ENCODE data around the gene FAAP20. TPM values are rescaled to one million over a fixed set of nuclear protein-coding genes. Genes with fewer than 3 reads are reported as not detected.

Gene FAAP20
- total and polyA plus RNA-seq, 2 donors (not counting 3 experiments of a cell fraction or from before 2014, with no cell fraction given) = 31.5 to 62.6 TPM

- dilution Hi-C loops (cut with MboI; ENCODE audit: extremely low pct_ligation_motif_present, low sequenced_read_pairs) = no loop called here
- BruUV-seq (replicated peaks) = no TSS peak
- Histone ChIP-seq H3K9ac (replicated peaks; ENCODE audit: extremely low read depth, insufficient read depth, low read length) (no peak overlapping the region), H3K79me2 (ENCODE audit: control insufficient read depth, insufficient read depth, low read length) (peaks cover 98% of the 10 kb centered on the region), H3K27me3 (ENCODE audit: control insufficient read depth in 2 of 2, insufficient read depth in 2 of 2, low read length in 2 of 2) (no peaks in the 10 kb centered on the region), H3K9me3 (replicated peaks; ENCODE audit: control insufficient read depth, insufficient read depth, low read length) (no peaks in the 10 kb centered on the region), H2AFZ (ENCODE audit: low read depth, low read length) (no peak overlapping the region), H3K27ac (ENCODE audit: insufficient read depth, low read depth, low read length) (no peak overlapping the region), H3K4me2 (ENCODE audit: insufficient read depth, low read length) (no peak overlapping the region), H4K20me1 (replicated peaks; ENCODE audit: control insufficient read depth, extremely low read depth, insufficient read depth, low read length) (no peaks in the 10 kb centered on the region), H3K4me3 (replicated peaks in 1 of 3; ENCODE audit: insufficient read depth in 1 of 3, low read depth in 1 of 3, low read length in 3 of 3) (no peak overlapping the region), H3K4me1 (ENCODE audit: control insufficient read depth, extremely low read depth, insufficient read depth, low read length) (peaks cover 24% of the 10 kb centered on the region), H3K9me1 (replicated peaks; ENCODE audit: control insufficient read depth, extremely low read depth, insufficient read depth, low read length) (no peaks in the 10 kb centered on the region), H3K36me3 (ENCODE audit: control insufficient read depth in 2 of 2, extremely low read depth in 1 of 2, insufficient read depth in 2 of 2, low read length in 2 of 2) (peaks cover 0 to 10% of the 10 kb centered on the region in 2 experiments)
- FAIRE-seq (peak; percentile 4), DNase-seq (ENCODE audit: low read depth, low spot score) (no peak)
- intact Hi-C loops (cut with micrococcal nuclease) = no loop called here
- ChIA-PET POLR2A (no interaction called here), CTCF (interaction anchor here (0.6 to 1.2 kb wide), 3 partner anchors 43 to 144 kb away, joined by 3 to 7 read pairs (median 3); partner anchors contain the start of gene FAAP20)
- TF ChIP-seq, protein P1, sequence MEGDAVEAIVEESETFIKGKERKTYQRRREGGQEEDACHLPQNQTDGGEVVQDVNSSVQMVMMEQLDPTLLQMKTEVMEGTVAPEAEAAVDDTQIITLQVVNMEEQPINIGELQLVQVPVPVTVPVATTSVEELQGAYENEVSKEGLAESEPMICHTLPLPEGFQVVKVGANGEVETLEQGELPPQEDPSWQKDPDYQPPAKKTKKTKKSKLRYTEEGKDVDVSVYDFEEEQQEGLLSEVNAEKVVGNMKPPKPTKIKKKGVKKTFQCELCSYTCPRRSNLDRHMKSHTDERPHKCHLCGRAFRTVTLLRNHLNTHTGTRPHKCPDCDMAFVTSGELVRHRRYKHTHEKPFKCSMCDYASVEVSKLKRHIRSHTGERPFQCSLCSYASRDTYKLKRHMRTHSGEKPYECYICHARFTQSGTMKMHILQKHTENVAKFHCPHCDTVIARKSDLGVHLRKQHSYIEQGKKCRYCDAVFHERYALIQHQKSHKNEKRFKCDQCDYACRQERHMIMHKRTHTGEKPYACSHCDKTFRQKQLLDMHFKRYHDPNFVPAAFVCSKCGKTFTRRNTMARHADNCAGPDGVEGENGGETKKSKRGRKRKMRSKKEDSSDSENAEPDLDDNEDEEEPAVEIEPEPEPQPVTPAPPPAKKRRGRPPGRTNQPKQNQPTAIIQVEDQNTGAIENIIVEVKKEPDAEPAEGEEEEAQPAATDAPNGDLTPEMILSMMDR (IDR thresholded peaks at IDR 0.05; ENCODE audit: extremely low read depth in 1 of 2, insufficient read depth in 1 of 2, low read depth in 1 of 2, low read length in 2 of 2) = peak; percentile 13 to 30
- TF ChIP-seq MYC (IDR thresholded peaks at IDR 0.05; ENCODE audit: low read depth, low read length) (no peak), POLR2A (IDR thresholded peaks at IDR 0.05; ENCODE audit: low read depth, low read length) (no peak)
Measured at GRCh38 chr1:2237773-2238172, 43.2 kb upstream of the FAAP20 start.

- no peak overlapping the region for H3K4me3 ChIP-seq (replicated peaks in 1 of 3; ENCODE audit: insufficient read depth in 1 of 3, low read depth in 1 of 3, low read length in 3 of 3)
- no peaks in the 10 kb centered on the region for H4K20me1 ChIP-seq (replicated peaks; ENCODE audit: control insufficient read depth, extremely low read depth, insufficient read depth, low read length)
- H3K36me3 ChIP-seq (ENCODE audit: control insufficient read depth in 2 of 2, extremely low read depth in 1 of 2, insufficient read depth in 2 of 2, low read length in 2 of 2) = peaks cover 0 to 10% of the 10 kb centered on the region in 2 experiments
- ChIA-PET CTCF (interaction anchor here (0.6 to 1.4 kb wide), 4 partner anchors 42 to 145 kb away, joined by 3 to 7 read pairs (median 3); partner anchors contain the start of gene FAAP20), POLR2A (no interaction called here)
- H2AFZ ChIP-seq (ENCODE audit: low read depth, low read length) = no peak overlapping the region
- H3K4me2 ChIP-seq (ENCODE audit: insufficient read depth, low read length) = no peak overlapping the region
- intact Hi-C loops (cut with micrococcal nuclease) (loop anchor here (1.0 kb wide), 1 partner anchor 9 kb away; no protein-coding TSS in a partner anchor), dilution Hi-C loops (cut with MboI; ENCODE audit: extremely low pct_ligation_motif_present, low sequenced_read_pairs) (no loop called here)
- H3K9me3 ChIP-seq (replicated peaks; ENCODE audit: control insufficient read depth, insufficient read depth, low read length) = no peaks in the 10 kb centered on the region
- H3K4me1 ChIP-seq (ENCODE audit: control insufficient read depth, extremely low read depth, insufficient read depth, low read length) = peaks cover 31% of the 10 kb centered on the region
- no peak overlapping the region for H3K9ac ChIP-seq (replicated peaks; ENCODE audit: extremely low read depth, insufficient read depth, low read length)
- H3K27ac ChIP-seq (ENCODE audit: insufficient read depth, low read depth, low read length) = no peak overlapping the region
- H3K79me2 ChIP-seq (ENCODE audit: control insufficient read depth, insufficient read depth, low read length) = peaks cover 98% of the 10 kb centered on the region
- H3K27me3 ChIP-seq (ENCODE audit: control insufficient read depth in 2 of 2, insufficient read depth in 2 of 2, low read length in 2 of 2) = no peaks in the 10 kb centered on the region
- FAIRE-seq = no peak
- no peak for TF ChIP-seq JUN (IDR thresholded peaks at IDR 0.05; ENCODE audit: borderline replicate concordance, insufficient read depth, insufficient read length, low read depth)
- TF ChIP-seq GATA2 (IDR thresholded peaks at IDR 0.05; ENCODE audit: insufficient read depth, insufficient read length, low read depth, low read length) = no peak
- no peak for TF ChIP-seq MYC (IDR thresholded peaks at IDR 0.05; ENCODE audit: low read depth, low read length)
- TF ChIP-seq, protein P2, sequence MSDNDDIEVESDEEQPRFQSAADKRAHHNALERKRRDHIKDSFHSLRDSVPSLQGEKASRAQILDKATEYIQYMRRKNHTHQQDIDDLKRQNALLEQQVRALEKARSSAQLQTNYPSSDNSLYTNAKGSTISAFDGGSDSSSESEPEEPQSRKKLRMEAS (IDR thresholded peaks at IDR 0.05; ENCODE audit: insufficient read depth, insufficient read length) = no peak
- no peak for TF ChIP-seq POLR2AphosphoS5 (IDR thresholded peaks at IDR 0.05; ENCODE audit: insufficient read depth, low read depth, low read length)
- TF ChIP-seq POLR2A (IDR thresholded peaks at IDR 0.05; ENCODE audit: low read depth, low read length) = no peak
- no peak for TF ChIP-seq EZH2 (IDR thresholded peaks at IDR 0.05; ENCODE audit: borderline replicate concordance, low read depth, low read length, severe bottlenecking)
- TF ChIP-seq, protein P1 (IDR thresholded peaks at IDR 0.05; ENCODE audit: extremely low read depth in 1 of 2, insufficient read depth in 1 of 2, low read depth in 1 of 2, low read length in 2 of 2) = no peak
- TF ChIP-seq FOS (IDR thresholded peaks at IDR 0.05; ENCODE audit: borderline replicate concordance, insufficient read depth, low read length) = no peak
- BruUV-seq (replicated peaks) = no TSS peak
- DNase-seq (ENCODE audit: low read depth, low spot score) = no peak
- H3K9me1 ChIP-seq (replicated peaks; ENCODE audit: control insufficient read depth, extremely low read depth, insufficient read depth, low read length) = no peaks in the 10 kb centered on the region
Measured at GRCh38 chr1:2236695-2237677, 42.4 kb upstream of the FAAP20 start.
